Adipose tissue (tissue), 3 donors: ENCODE data around the gene FBXW9. TPM values are rescaled to one million over a fixed set of nuclear protein-coding genes. Genes with fewer than 3 reads are reported as not detected.

Experiments used
- H3K27ac ChIP-seq: one replicate; pipeline ENCODE4 v1.5.1; 2013; ENCODE audit warnings: low read depth, low read length
- WGBS, 3 donors: extraction: QIAGEN DNeasy Blood & Tissue Kit; methylation state at CpG; one replicate each; pipeline ENCODE4 v1.1.7; 2013; 5-methylcytosine and 5-hydroxymethylcytosine counted together
- polyA plus RNA-seq, 3 donors: library from polyadenylated mRNA; stranded (reverse); fragments of 200-250 nt; gene quantifications; one replicate each; pipeline ENCODE4 v1.2.3, GENCODE V29; 2013
- donor health status: healthy with polysubstance abuse.
- donor health status: Bipolar disorder and iron deficiency.
- donor health status: healthy.

Gene FBXW9
- polyA plus RNA-seq, 3 donors, result 3.9 to 7.4 (median 6.6) TPM

- WGBS, 3 donors, result 8 to 10% (median 9%) methylated on average over 37 to 39 of the region's 39 CpGs
These were observed 56.4 kb downstream of the FBXW9 start for GRCh38 chr19:12639901-12640613.

More at GRCh38 chr19:12639901-12640613, 56.4 kb downstream of the FBXW9 start:
- no peak overlapping the region for H3K27ac ChIP-seq

Other genes starting within 250 kb of the FBXW9 start
- under 1 TPM; 0.34 to 0.79 (median 0.49) TPM for gene ZNF709, start 211.8 kb downstream of the FBXW9 start, polyA plus RNA-seq
- gene ZNF564, start 145.1 kb downstream of the FBXW9 start, polyA plus RNA-seq, result 1 to 10 TPM; 1.7 to 4.3 (median 3.2) TPM
- gene ZNF490, start 85.8 kb downstream of the FBXW9 start, polyA plus RNA-seq, result under 1 TPM; 0.45 to 0.55 (median 0.51) TPM
- 1 to 10 TPM; 4.0 to 7.6 (median 4.4) TPM for gene ZNF791, start 85.7 kb downstream of the FBXW9 start, polyA plus RNA-seq
- gene MAN2B1, start 29.9 kb downstream of the FBXW9 start, polyA plus RNA-seq, result 10 to 100 TPM; 26.7 to 68.3 (median 44.5) TPM
- gene WDR83, start 29.8 kb downstream of the FBXW9 start, polyA plus RNA-seq, result 10 to 100 TPM; 11.0 to 16.3 (median 11.8) TPM
- gene DHPS, start 14.8 kb downstream of the FBXW9 start, polyA plus RNA-seq, result 10 to 100 TPM; 55.8 to 69.6 (median 68.3) TPM
- not detected for gene GNG14, start 8.6 kb downstream of the FBXW9 start, polyA plus RNA-seq
- gene TNPO2, start 27.3 kb upstream of the FBXW9 start, polyA plus RNA-seq, result 10 to 100 TPM; 14.3 to 36.9 (median 21.9) TPM
- 100 to 1,000 TPM; 143 to 267 (median 219) TPM for gene TRIR, start 38.1 kb upstream of the FBXW9 start, polyA plus RNA-seq
- 10 to 100 TPM; 50.9 to 94.1 (median 93.1) TPM for gene GET3, start 40.9 kb upstream of the FBXW9 start, polyA plus RNA-seq
- under 1 TPM in 1 of 3 donors, not detected in 2; 0.07 TPM for gene BEST2, start 55.2 kb upstream of the FBXW9 start, polyA plus RNA-seq
- gene HOOK2, start 78.9 kb upstream of the FBXW9 start, polyA plus RNA-seq, result 100 to 1,000 TPM in 1 of 3 donors, 10 to 100 TPM in 2; 41.1 to 210 (median 57.2) TPM
- 1,000 to 10,000 TPM in 2 of 3 donors, 100 to 1,000 TPM in 1; 120 to 1,553 (median 1,136) TPM for gene JUNB, start 94.9 kb upstream of the FBXW9 start, polyA plus RNA-seq
- gene PRDX2, start 105.2 kb upstream of the FBXW9 start, polyA plus RNA-seq, result 100 to 1,000 TPM; 159 to 386 (median 207) TPM
- gene THSD8, start 105.4 kb upstream of the FBXW9 start, polyA plus RNA-seq, result 1 to 10 TPM in 1 of 3 donors, under 1 TPM in 2; 0.38 to 1.8 (median 0.52) TPM
- 1 to 10 TPM; 3.3 to 6.4 (median 5.6) TPM for gene RNASEH2A, start 110.0 kb upstream of the FBXW9 start, polyA plus RNA-seq
- gene RTBDN, start 137.9 kb upstream of the FBXW9 start, polyA plus RNA-seq, result under 1 TPM in 2 of 3 donors, not detected in 1; 0.10 to 0.46 TPM
- 1 to 10 TPM in 1 of 3 donors, under 1 TPM in 1, not detected in 1; 0.18 to 2.3 TPM for gene MAST1, start 141.9 kb upstream of the FBXW9 start, polyA plus RNA-seq
- gene DNASE2, start 184.8 kb upstream of the FBXW9 start, polyA plus RNA-seq, result 10 to 100 TPM; 15.6 to 29.0 (median 28.1) TPM
- gene KLF1, start 190.6 kb upstream of the FBXW9 start, polyA plus RNA-seq, result under 1 TPM in 2 of 3 donors, not detected in 1; 0.04 to 0.07 TPM
- gene GCDH, start 194.5 kb upstream of the FBXW9 start, polyA plus RNA-seq, result 10 to 100 TPM; 27.2 to 73.8 (median 27.3) TPM
- gene SYCE2, start 222.7 kb upstream of the FBXW9 start, polyA plus RNA-seq, result 1 to 10 TPM in 1 of 3 donors, under 1 TPM in 1, not detected in 1; 0.05 to 1.2 TPM
- gene FARSA, start 237.1 kb upstream of the FBXW9 start, polyA plus RNA-seq, result 10 to 100 TPM; 34.0 to 47.6 (median 35.0) TPM
- 100 to 1,000 TPM; 215 to 433 (median 312) TPM for gene CALR, start 242.0 kb upstream of the FBXW9 start, polyA plus RNA-seq
- gene RAD23A, start 249.2 kb upstream of the FBXW9 start, polyA plus RNA-seq, result 100 to 1,000 TPM in 2 of 3 donors, 10 to 100 TPM in 1; 58.1 to 159 (median 133) TPM